HCT116 (cell line): Measurements from ENCODE around the gene NNAT. TPM values are rescaled to one million over a fixed set of nuclear protein-coding genes. Genes with fewer than 3 reads are reported as not detected.

Experiments used
- ATAC-seq: fragments of 200-7000 bp; cut with Tn5 transposase; 2 replicates; pipeline ENCODE4 v1.9.1; 2020; ENCODE audit warnings: mild to moderate bottlenecking, moderate library complexity
- Bru-seq: library from RNA; stranded (reverse); fragments of 400-500 nt; gene quantifications from one replicate; lab custom pipeline; 2021; lab: Mats Ljungman, UMichigan
- BruChase-seq, 2 experiments: library from RNA; stranded (reverse); fragments of 400-500 nt; gene quantifications; one replicate each; lab custom pipeline; 2021; lab: Mats Ljungman, UMichigan
- BruUV-seq: library from RNA; stranded (reverse); fragments of 400-500 nt; replicated peaks from 2 replicates; lab custom pipeline; 2021; lab: Mats Ljungman, UMichigan
- CTCF ChIA-PET: fragments of 300-600 bp; sonication (Branson Sonifier 250); formaldehyde crosslinking; loops from one replicate; lab custom pipeline; 2021; ENCODE audit warnings: antibody characterized with exemption; lab: Charles Lee
- POLR2A ChIA-PET: fragments of 300-600, 350-600 bp; sonication (Branson Sonifier 250); formaldehyde crosslinking; loops from one replicate; lab custom pipeline; 2021; ENCODE audit warnings: antibody characterized with exemption; lab: Charles Lee
- RAD21 ChIA-PET, 2 experiments: fragments of 300-600 bp; sonication (Branson Sonifier 250); formaldehyde crosslinking; loops; one replicate each; lab custom pipeline; 2023; ENCODE audit warnings: low total read pairs in 2 of 2; ENCODE audit not compliant: uncharacterized antibody in 2 of 2, unreplicated experiment in 2 of 2, low non-redundant PET in 1 of 2; lab: Charles Lee
- DNase-seq: peaks from one replicate; pipeline ENCODE4 v3.0.0-alpha.2; 2010; ENCODE audit warnings: low read depth, low spot score
- H2AFZ ChIP-seq: fragments of 200-600 bp; shearing (Covaris generic), sonication (generic); 2 replicates; pipeline ENCODE4 v1.6.1; 2017; ENCODE audit warnings: low read depth, mixed run types, mixed read lengths, antibody characterized with exemption, low read length; ENCODE audit not compliant: poor library complexity, severe bottlenecking
- H3K27ac ChIP-seq: 2 replicates; pipeline ENCODE4 v1.5.1; 2012; ENCODE audit warnings: low read depth, low read length
- H3K27me3 ChIP-seq: fragments of 200-600 bp; sonication (generic); 2 replicates; pipeline ENCODE4 v1.6.1; 2016; ENCODE audit warnings: mixed run types, low read length, mixed read lengths; ENCODE audit not compliant: insufficient read depth
- H3K36me3 ChIP-seq, 2 experiments: fragments of 200-500 bp in 1 of 2; fragments of 200-600 bp in 1 of 2; sonication (Bioruptor generic) in 1 of 2; sonication (generic) in 1 of 2; 2 replicates each; pipeline versions ENCODE4 v1.5.1 to v1.6.1; 2014 to 2016; ENCODE audit warnings: low read length in 2 of 2, inconsistent platforms in 1 of 2, mixed read lengths in 1 of 2, mixed run types in 1 of 2; ENCODE audit not compliant: insufficient read depth in 2 of 2, control insufficient read depth in 1 of 2
- H3K4me1 ChIP-seq, 2 experiments: fragments of 200-600 bp in 1 of 2; sonication (generic) in 1 of 2; 2 replicates each; pipeline versions ENCODE4 v1.5.1 to v1.6.1; 2012 to 2017; ENCODE audit warnings: low read length in 2 of 2, inconsistent platforms in 1 of 2, mild to moderate bottlenecking in 1 of 2, mixed read lengths in 1 of 2, mixed run types in 1 of 2, moderate library complexity in 1 of 2; ENCODE audit not compliant: insufficient read depth in 2 of 2, control insufficient read depth in 1 of 2
- H3K4me2 ChIP-seq: fragments of 200-600 bp; sonication (generic); 2 replicates; pipeline ENCODE4 v1.6.1; 2017; ENCODE audit warnings: mixed run types, low read length, mixed read lengths
- H3K4me3 ChIP-seq, 2 experiments: fragments of 200-600 bp in 1 of 2; sonication (generic) in 1 of 2; replicated peaks in 1 of 2; 2 replicates each; pipeline ENCODE4 v1.5.1; 2011 to 2016; ENCODE audit warnings: low read length in 2 of 2, control low read depth in 1 of 2, low read depth in 1 of 2, mild to moderate bottlenecking in 1 of 2, mixed read lengths in 1 of 2, mixed run types in 1 of 2
- H3K79me2 ChIP-seq: fragments of 200-600 bp; sonication (generic); 2 replicates; pipeline ENCODE4 v1.6.1; 2017; ENCODE audit warnings: mild to moderate bottlenecking, mixed run types, low read length, moderate library complexity, mixed read lengths; ENCODE audit not compliant: insufficient read depth
- H3K9ac ChIP-seq: fragments of 200-600 bp; sonication (generic); 2 replicates; pipeline ENCODE4 v1.6.1; 2016; ENCODE audit warnings: low read length, mixed read lengths
- H3K9me2 ChIP-seq: fragments of 200-600 bp; sonication (generic), shearing (Covaris generic); 2 replicates; pipeline ENCODE4 v1.6.1; 2017; ENCODE audit warnings: mixed run types, mild to moderate bottlenecking, moderate library complexity; ENCODE audit not compliant: insufficient read depth
- H3K9me3 ChIP-seq, 2 experiments: fragments of 200-500 bp in 1 of 2; fragments of 200-600 bp in 1 of 2; sonication (Bioruptor generic) in 1 of 2; sonication (generic) in 1 of 2; 2 replicates each; pipeline ENCODE4 v1.6.1; 2014 to 2017; ENCODE audit warnings: low read length in 2 of 2, mixed read lengths in 2 of 2, inconsistent platforms in 1 of 2, low read depth in 1 of 2, mild to moderate bottlenecking in 1 of 2, mixed run types in 1 of 2, moderate library complexity in 1 of 2; ENCODE audit not compliant: control insufficient read depth in 1 of 2, insufficient read depth in 1 of 2
- H4K20me1 ChIP-seq: fragments of 200-600 bp; sonication (generic), shearing (Covaris generic); 2 replicates; pipeline ENCODE4 v1.6.1; 2017; ENCODE audit warnings: mixed run types, mild to moderate bottlenecking, moderate library complexity; ENCODE audit not compliant: insufficient read depth
- ELF1 ChIP-seq: IDR thresholded peaks from 2 replicates; pipeline ENCODE4 v1.6.1; 2012; ENCODE audit warnings: low read depth, borderline replicate concordance
- EZH2 ChIP-seq: fragments of 200-600 bp; sonication (generic); IDR thresholded peaks from 2 replicates; pipeline ENCODE4 v1.6.1; 2017; ENCODE audit warnings: antibody characterized with exemption, mixed run types
- EZH2phosphoT487 ChIP-seq: fragments of 200-600 bp; IDR thresholded peaks from 2 replicates; pipeline ENCODE4 v1.6.1; 2018; ENCODE audit warnings: antibody characterized with exemption, borderline replicate concordance
- FOSL1 ChIP-seq: IDR thresholded peaks from 2 replicates; pipeline ENCODE4 v1.6.1; 2012; ENCODE audit warnings: low read depth
- POLR2A ChIP-seq: IDR thresholded peaks from 2 replicates; pipeline ENCODE4 v1.7.0; 2011; ENCODE audit warnings: borderline replicate concordance; ENCODE audit not compliant: insufficient read depth, insufficient read length; ENCODE audit errors: extremely low read depth
- POLR2AphosphoS5 ChIP-seq: IDR thresholded peaks from 2 replicates; pipeline ENCODE4 v1.6.1; 2011; ENCODE audit warnings: mild to moderate bottlenecking, low read depth, low read length, moderate library complexity
- RAD21 ChIP-seq: IDR thresholded peaks from 2 replicates; pipeline ENCODE4 v1.6.1; 2012; ENCODE audit warnings: low read depth, mild to moderate bottlenecking
- REST ChIP-seq: IDR thresholded peaks from 2 replicates; pipeline ENCODE4 v1.6.1; 2012; ENCODE audit warnings: low read depth
- SIN3A ChIP-seq: IDR thresholded peaks from 2 replicates; pipeline ENCODE4 v1.6.1; 2012; ENCODE audit warnings: low read depth
- SRF ChIP-seq: IDR thresholded peaks from 2 replicates; pipeline ENCODE4 v1.6.1; 2012; ENCODE audit warnings: low read depth
- TCF7L2 ChIP-seq: IDR thresholded peaks from 2 replicates; pipeline ENCODE4 v1.7.0; 2011; ENCODE audit warnings: borderline replicate concordance, inconsistent platforms; ENCODE audit not compliant: insufficient read depth, insufficient read length; ENCODE audit errors: extremely low read depth
- intact Hi-C: fragments of 100-400 bp; cut with micrococcal nuclease; formaldehyde crosslinking; loops from 2 replicates; pipeline ENCODE4 v1.10.0; 2022
- long read RNA-seq: library from polyadenylated mRNA; unstranded; transcript quantifications from one replicate; pipeline ENCODE4 v2.0.0, GENCODE V29; 2021; ENCODE audit not compliant: unreplicated experiment
- polyA plus RNA-seq: library from polyadenylated mRNA; unstranded; fragments of >200 nt; gene quantifications from 2 replicates; pipeline ENCODE4 v1.2.1, GENCODE V29; 2012; ENCODE audit warnings: missing spikeins
- total RNA-seq: library from RNA; stranded (reverse); gene quantifications from one replicate; pipeline ENCODE4 v1.2.1, GENCODE V29; 2021; ENCODE audit not compliant: unreplicated experiment

Gene NNAT
- total RNA-seq (not detected), Bru-seq, nascent RNA (not detected), BruChase-seq, experiment 1, labeled RNA remaining after a 6-hour chase (not detected), BruChase-seq, experiment 2, labeled RNA remaining after a 2-hour chase (percentile 15 among the genes with signal in this experiment)
- polyA plus RNA-seq, result 0.35 and 0.76 TPM in 2 replicates
- long read RNA-seq, result 0 reads

DNA sequence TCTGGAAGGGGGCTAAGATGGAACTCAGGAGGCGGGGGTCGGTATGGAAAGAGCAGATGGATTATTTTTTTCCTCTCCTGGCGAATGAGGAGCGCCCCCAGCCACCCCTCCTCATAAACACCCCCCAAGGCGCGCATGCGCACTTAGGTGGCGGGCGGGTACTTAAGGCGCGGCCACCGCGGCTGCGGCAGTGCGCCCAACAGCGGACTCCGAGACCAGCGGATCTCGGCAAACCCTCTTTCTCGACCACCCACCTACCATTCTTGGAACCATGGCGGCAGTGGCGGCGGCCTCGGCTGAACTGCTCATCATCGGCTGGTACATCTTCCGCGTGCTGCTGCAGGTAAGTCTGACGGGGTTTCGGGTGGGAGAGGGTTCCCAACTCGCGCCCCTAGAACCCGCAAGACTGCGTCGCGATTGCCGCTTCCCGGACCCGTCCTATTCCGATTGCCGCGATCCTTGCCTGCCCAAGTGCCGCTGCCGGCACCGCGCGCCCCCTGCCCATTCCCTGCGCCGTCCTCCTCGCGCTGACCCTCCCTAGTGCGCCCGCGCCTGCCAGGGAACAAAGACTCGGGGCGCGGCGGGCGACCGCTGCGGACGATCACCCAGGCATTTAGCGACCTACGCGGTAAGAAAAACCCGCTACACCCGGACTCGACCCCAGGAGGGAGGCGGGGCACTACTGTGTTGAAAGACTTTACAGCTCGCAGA is at the start of gene NNAT:
Gene NNAT (plus strand): TSS at position 190 of the 711 bp plus-strand sequence. CDS start 82 bp downstream, at position 272.
- Histone ChIP-seq H3K4me1 (peaks cover 19 to 28% of the 10 kb centered on the region in 2 experiments), H3K9me3 (no peaks in the 10 kb centered on the region), H3K4me2 (no peak within 1 kb of the TSS), H3K27ac (no peak within 1 kb of the TSS), H3K79me2 (peaks cover 69% of the 10 kb centered on the region), H3K4me3 (no peak within 1 kb of the TSS), H3K36me3 (no peaks in the 10 kb centered on the region; a peak in 2 of 4 replicates), H4K20me1 (no peaks in the 10 kb centered on the region), H3K9me2 (no peaks in the 10 kb centered on the region), H3K9ac (no peak within 1 kb of the TSS), H3K27me3 (no peaks in the 10 kb centered on the region), H2AFZ (no peak within 1 kb of the TSS)
- CTCF ChIA-PET, result no interaction called here
- intact Hi-C loops, result no loop called here
- ATAC-seq (no peak), DNase-seq (no peak)
- POLR2A ChIA-PET, result no interaction called here
- RAD21 ChIA-PET, result no interaction called here
- BruUV-seq, result no TSS peak
- no peak for TF ChIP-seq EZH2phosphoT487
- TF ChIP-seq RAD21, result no peak
- TF ChIP-seq FOSL1, result no peak
- no peak for TF ChIP-seq TCF7L2
- no peak for TF ChIP-seq SRF
- TF ChIP-seq ELF1, result no peak

DNA sequence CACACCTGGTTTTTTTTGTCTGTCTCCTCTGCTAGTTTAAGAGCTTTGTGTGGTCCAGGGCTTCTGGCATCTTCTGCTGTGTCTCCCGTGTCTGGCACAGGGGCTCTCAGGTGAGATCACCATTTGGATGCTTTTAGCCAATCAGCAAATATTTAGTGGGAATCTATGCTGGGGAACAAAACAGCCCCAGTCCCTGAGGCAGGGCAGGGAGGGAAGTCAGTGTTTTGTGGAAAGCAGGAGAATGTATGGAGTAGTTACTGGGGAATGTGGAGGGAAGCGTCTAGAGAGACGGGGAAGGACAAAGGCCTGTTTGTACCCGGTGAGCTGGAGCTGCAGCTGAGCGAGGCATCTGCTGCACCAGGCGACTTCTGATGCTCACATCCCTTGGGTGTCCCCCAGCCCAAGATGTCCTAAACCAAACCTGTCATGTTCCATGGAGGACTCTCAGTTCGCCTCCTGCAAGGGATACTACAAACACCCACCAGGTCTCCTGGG is 49.3 kb upstream of the NNAT start:
- TF ChIP-seq RAD21 (no peak), EZH2 (no peak), TCF7L2 (no peak), SIN3A (no peak), POLR2A (no peak), REST (no peak), POLR2AphosphoS5 (no peak)
- no peak overlapping the region for H3K9ac ChIP-seq
- H3K4me3 ChIP-seq, result no peak overlapping the region
- no peak overlapping the region for H3K4me2 ChIP-seq
- H4K20me1 ChIP-seq, result no peaks in the 10 kb centered on the region
- ChIA-PET POLR2A (no interaction called here), RAD21 (no interaction called here), CTCF (no interaction called here)
- intact Hi-C loops, result no loop called here
- ATAC-seq (no peak), DNase-seq (no peak)
- no peaks in the 10 kb centered on the region for H3K9me2 ChIP-seq
- H3K79me2 ChIP-seq, result no peaks in the 10 kb centered on the region
- H2AFZ ChIP-seq, result no peak overlapping the region
- H3K4me1 ChIP-seq, result no peaks in the 10 kb centered on the region
- peaks cover 31% of the 10 kb centered on the region for H3K27me3 ChIP-seq
- BruUV-seq, result no TSS peak
- H3K9me3 ChIP-seq, result no peaks in the 10 kb centered on the region
- no peak overlapping the region for H3K27ac ChIP-seq
- no peaks in the 10 kb centered on the region for H3K36me3 ChIP-seq
